Skeletal muscle cell (primary cell): ENCODE measurements around the gene DNM2.
A peak's percentile ranks its signal among the peaks of the same experiment; 100 is the strongest.
"Not testable (repeated sequence)": the region's sequence is repeated elsewhere in the genome, so short reads cannot be mapped to it uniquely, and the experiment has no call there.

Source experiments
- DNase-seq: peaks from one replicate; pipeline ENCODE4 v3.0.0-alpha.2; 2010; ENCODE audit warnings: low read depth
- H3K4me3 ChIP-seq: 2 replicates; pipeline ENCODE4 v1.5.1; 2011; ENCODE audit warnings: low read depth, mild to moderate bottlenecking, control low read depth, low read length, moderate library complexity

DNM2 gene

GRCh38 chr19:10848230-10848856 is 130.5 kb downstream of the DNM2 start, which contains the start of gene C19orf38:
TSS of gene C19orf38 (plus strand) at chr19:10848415. CDS start at chr19:10848509, 94 bp downstream.
- DNase-seq = no peak

GRCh38 chr19:10850631-10851030 is 132.8 kb downstream of the DNM2 start:
- no peak for DNase-seq
- H3K4me3 ChIP-seq = no peak overlapping the region

More at GRCh38 chr19:10848230-10848856, 130.5 kb downstream of the DNM2 start, which contains the start of gene C19orf38:
- peak within 1 kb of the TSS; percentile 18 for H3K4me3 ChIP-seq

- H3K4me3 ChIP-seq = no peak overlapping the region
- DNase-seq = no peak
These were observed 134.4 kb downstream of the DNM2 start for GRCh38 chr19:10852098-10852800.

GRCh38 chr19:10852941-10853340 is 135.1 kb downstream of the DNM2 start:
- H3K4me3 ChIP-seq = no peak overlapping the region
- no peak for DNase-seq

- no peak for DNase-seq
- H3K4me3 ChIP-seq = no peak overlapping the region
These were observed 136.6 kb downstream of the DNM2 start for GRCh38 chr19:10854350-10855089.

- H3K4me3 ChIP-seq = no peak overlapping the region
- DNase-seq = no peak
These were observed 138.1 kb downstream of the DNM2 start for GRCh38 chr19:10855879-10856522.

GRCh38 chr19:10856899-10857298 is 139.0 kb downstream of the DNM2 start:
- H3K4me3 ChIP-seq, DNase-seq: not testable (repeated sequence)

GRCh38 chr19:10858204-10858828 is 140.4 kb downstream of the DNM2 start:
- no peak overlapping the region for H3K4me3 ChIP-seq
- no peak for DNase-seq

GRCh38 chr19:10861103-10861651 is 143.3 kb downstream of the DNM2 start:
- no peak for DNase-seq
- no peak overlapping the region for H3K4me3 ChIP-seq

GRCh38 chr19:10862561-10863106 is 144.8 kb downstream of the DNM2 start:
- no peak overlapping the region for H3K4me3 ChIP-seq

GRCh38 chr19:10863107-10863717 is 145.3 kb downstream of the DNM2 start:
- DNase-seq = no peak
- no peak overlapping the region for H3K4me3 ChIP-seq

More at GRCh38 chr19:10862561-10863106, 144.8 kb downstream of the DNM2 start:
- no peak for DNase-seq

GRCh38 chr19:10864538-10864899 is 146.6 kb downstream of the DNM2 start:
- no peak overlapping the region for H3K4me3 ChIP-seq
- DNase-seq = no peak

- H3K4me3 ChIP-seq = no peak overlapping the region
- DNase-seq = no peak
These were observed 148.6 kb downstream of the DNM2 start for GRCh38 chr19:10866495-10866894.

GRCh38 chr19:10868872-10869547 is 151.1 kb downstream of the DNM2 start:
- no peak overlapping the region for H3K4me3 ChIP-seq

GRCh38 chr19:10869872-10870311 is 152.0 kb downstream of the DNM2 start:
- DNase-seq, H3K4me3 ChIP-seq: not testable (repeated sequence)

More at GRCh38 chr19:10868872-10869547, 151.1 kb downstream of the DNM2 start:
- DNase-seq = no peak

GRCh38 chr19:10870501-10870954 is 152.6 kb downstream of the DNM2 start:
- DNase-seq = no peak
- H3K4me3 ChIP-seq = peak overlapping the region; percentile 42

GRCh38 chr19:10870955-10871603 is 153.2 kb downstream of the DNM2 start, which contains the start of gene CARM1:
TSS of gene CARM1 (plus strand) at chr19:10871553. CDS start at chr19:10871703, 150 bp downstream.
- peak within 1 kb of the TSS; percentile 78 for H3K4me3 ChIP-seq
- peak; percentile 94 for DNase-seq
